HG02763 (cell line): ENCODE measurements around the gene P2RX6.
"Not testable (repeated sequence)": the region's sequence is repeated elsewhere in the genome, so short reads cannot be mapped to it uniquely, and the experiment has no call there.

Experiments
- ATAC-seq: cut with Tn5 transposase; IDR thresholded peaks from one replicate; pipeline ENCODE4 v1.9.1; 2021; ENCODE audit warnings: mild to moderate bottlenecking, moderate library complexity; ENCODE audit not compliant: unreplicated experiment

Gene P2RX6

DNA sequence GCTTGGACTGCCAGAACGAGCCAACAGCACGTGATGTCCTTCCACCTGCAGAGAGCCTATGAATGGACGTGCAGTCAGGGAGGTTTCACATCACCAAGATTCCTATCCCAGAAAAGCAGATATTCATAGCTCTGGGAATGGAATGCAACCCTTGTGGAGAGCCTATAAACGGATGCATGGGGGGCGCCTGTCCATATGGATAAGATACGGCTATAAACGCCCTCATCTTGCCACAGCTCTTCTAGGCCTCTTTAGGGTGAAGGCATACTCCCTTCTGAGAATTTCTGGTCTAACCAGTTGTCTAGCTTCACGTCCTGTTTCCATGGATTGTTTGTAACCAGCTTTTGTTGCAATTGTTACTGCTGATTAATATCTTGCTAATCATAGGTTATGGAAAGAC is 56.8 kb downstream of the P2RX6 start:
- not testable (repeated sequence) for ATAC-seq

DNA sequence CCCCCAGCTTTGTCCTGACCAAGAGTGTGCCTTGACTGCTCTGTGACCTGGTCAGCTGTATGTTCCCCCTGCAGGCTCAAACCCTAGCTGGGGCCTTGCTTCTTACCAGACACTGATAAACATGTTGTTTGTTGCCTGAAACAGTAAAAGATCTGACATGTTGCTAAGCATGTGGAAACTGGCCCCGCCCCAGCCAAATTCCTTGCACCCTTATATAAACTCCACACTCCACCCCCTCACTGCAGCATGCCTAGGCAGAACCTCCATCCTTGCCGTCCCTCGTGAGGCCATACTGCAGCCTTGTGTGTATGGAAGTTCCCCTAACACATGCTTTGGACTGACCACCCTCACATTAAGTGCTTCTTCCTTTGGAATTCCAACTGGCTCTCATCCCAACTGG is 58.1 kb downstream of the P2RX6 start:
- ATAC-seq, result no peak

DNA sequence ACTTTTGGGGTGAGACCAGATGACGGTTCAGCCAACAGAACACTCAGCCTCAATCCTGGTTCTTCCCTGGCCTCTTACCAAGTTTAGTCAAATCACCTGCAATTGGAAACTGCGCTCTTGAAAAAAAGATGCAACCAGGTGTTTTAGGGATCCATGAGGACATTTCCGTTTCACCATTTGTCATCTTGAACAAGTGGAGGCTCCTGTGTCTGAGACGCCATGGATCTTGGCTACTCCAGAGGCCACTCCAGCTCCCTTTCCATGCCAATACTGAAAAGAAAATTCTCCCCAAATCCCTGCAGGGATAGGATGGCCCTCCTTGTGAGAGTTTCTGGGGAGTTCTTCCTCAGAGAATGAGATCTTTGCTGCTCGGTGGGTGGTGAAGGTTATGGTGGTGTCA is 58.5 kb downstream of the P2RX6 start:
- no peak for ATAC-seq

DNA sequence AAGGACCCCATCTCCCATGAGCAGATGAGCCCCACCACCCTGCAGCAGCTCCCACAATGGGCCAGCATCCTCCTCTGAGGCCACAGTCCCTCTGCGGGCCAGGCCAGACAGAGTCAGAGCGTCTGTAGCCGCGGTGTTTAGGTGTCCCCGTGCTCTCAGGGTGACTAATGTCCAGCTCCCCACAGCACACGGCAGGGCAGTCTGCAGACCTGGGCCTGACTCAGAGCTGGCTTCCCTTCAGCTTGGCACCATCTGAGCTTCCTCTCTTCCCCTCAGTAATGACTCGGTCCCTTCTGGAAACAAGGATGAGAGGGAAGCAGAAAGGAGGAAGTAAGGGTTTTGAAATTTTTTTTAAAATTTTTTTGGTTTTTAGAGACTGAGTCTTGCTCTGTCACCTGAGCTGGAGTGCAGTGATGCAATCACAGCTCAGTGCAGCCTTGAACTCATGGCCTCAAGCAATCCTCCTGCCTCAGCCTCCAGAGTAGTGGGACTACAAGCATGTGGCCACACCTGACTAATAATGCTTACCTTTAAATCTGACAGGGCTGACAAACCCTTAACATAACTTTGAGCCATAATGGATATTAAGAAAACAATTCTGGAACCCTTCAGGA is 59.2 kb downstream of the P2RX6 start:
- no peak for ATAC-seq

DNA sequence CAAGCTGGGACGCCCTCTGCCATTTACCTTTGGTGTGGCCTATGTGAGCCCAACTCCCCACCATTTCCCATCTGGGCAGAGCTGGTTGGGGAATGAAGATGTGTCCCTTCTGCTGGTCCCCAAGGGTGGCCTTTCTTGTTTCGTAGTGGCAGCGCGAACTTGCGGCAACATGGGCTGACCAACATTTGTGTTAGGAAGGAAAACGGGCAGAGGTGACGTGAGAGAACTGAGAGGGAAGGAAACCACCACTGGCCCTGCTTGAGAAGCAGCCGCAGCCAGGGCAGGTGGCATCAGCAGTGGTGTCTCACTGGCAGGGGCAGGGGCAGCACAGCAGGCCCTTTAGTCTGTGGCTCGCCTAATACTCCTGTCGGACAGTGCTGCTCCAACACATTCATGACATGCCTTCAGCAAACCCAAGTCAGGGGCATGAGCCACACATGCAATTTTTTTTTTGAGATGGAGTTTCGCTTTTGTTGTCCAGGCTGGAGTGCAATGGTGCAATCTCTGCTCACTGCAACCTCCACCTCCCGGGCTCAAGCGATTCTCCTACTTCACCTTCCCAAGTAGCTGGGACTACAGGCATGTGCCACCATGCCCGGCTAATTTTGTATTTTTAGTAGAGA is 60.7 kb downstream of the P2RX6 start:
- ATAC-seq, result no peak

DNA sequence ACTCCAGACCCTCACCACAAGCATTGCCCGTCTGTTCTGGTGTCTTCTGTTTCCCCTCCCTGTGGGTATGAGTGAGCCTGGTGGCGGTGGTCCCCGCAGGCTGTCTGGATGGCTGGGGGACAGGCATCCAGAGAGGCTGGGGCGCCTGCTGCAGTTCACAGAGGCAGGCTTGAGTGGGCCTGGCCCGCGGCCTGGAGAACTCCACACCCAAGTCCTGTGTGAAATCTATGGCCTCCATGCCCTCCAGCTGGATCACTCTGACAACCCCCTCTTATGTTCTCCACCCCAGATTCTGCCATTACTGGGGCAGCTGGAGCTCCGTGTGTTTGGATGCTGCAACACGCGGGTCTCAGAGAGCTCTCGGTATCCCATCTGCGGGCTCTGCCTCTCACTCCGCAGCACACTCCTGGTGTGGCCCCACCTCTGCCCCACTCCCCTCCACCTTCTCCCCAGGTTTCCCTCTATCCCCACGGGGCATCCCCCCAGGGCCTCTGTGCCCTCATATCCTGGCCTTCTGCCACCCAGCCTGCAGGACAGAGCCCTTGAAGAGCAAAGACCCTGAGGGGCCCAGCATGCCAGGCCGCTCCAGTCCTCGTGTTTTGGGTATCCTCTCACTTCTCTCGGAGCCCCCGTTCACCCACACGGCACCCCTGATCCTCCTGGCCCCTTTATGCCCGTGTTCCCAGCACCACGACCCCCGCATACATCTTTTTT is 62.1 kb downstream of the P2RX6 start:
- ATAC-seq, result no peak
